Prostate gland (tissue), 2 donors: Measurements from ENCODE around the gene CNPY4. TPM values are rescaled to one million over a fixed set of nuclear protein-coding genes. Genes with fewer than 3 reads are reported as not detected.

Experiments used
- DNase-seq: peaks from one replicate; pipeline ENCODE4 v3.0.0-alpha.2; 2019; ENCODE audit warnings: low spot score
- H3K27ac ChIP-seq, 2 donors: fragments of 200-600 bp; sonication (generic); 2 replicates each; pipeline ENCODE4 v1.5.1; 2017 to 2019
- H3K27me3 ChIP-seq: fragments of 200-600 bp; sonication (generic); replicated peaks from 2 replicates; pipeline ENCODE4 v1.5.1; 2019; ENCODE audit not compliant: insufficient read depth
- H3K36me3 ChIP-seq, 2 donors: fragments of 200-600 bp; sonication (generic); 1 replicate in 1 of 2; 2 replicates in 1 of 2; pipeline versions ENCODE4 v1.5.1 to v1.8.1; 2017 to 2019
- H3K4me1 ChIP-seq: fragments of 200-600 bp; sonication (generic); replicated peaks from 2 replicates; pipeline ENCODE4 v1.5.1; 2019
- H3K4me3 ChIP-seq, 2 donors: fragments of 200-600 bp; sonication (generic); 2 replicates each; pipeline ENCODE4 v1.5.1; 2017 to 2019
- H3K9me3 ChIP-seq: fragments of 200-600 bp; sonication (generic); 2 replicates; pipeline ENCODE4 v1.5.1; 2017
- POLR2A ChIP-seq: fragments of 450-650 bp; IDR thresholded peaks from one replicate; pipeline ENCODE4 v1.6.1; 2016; ENCODE audit warnings: antibody characterized with exemption, mild to moderate bottlenecking
- POLR2AphosphoS5 ChIP-seq: sonication (generic); formaldehyde crosslinking; IDR thresholded peaks from one replicate; pipeline ENCODE4 v1.6.1; 2017; ENCODE audit warnings: antibody characterized with exemption
- WGBS: methylation state at CpG from one replicate; pipeline ENCODE4 v1.1.5; 2018; 5-methylcytosine and 5-hydroxymethylcytosine counted together
- intact Hi-C: fragments of 100-400 bp; cut with DNase I; formaldehyde crosslinking; loops from one replicate; pipeline ENCODE4 v1.14.2; 2022
- total RNA-seq, 2 donors: library from RNA; depleted of rRNA; stranded (reverse); fragments of >200 nt; gene quantifications; one replicate each; pipeline ENCODE4 v1.1.0, GENCODE V29; 2016
- TF ChIP-seq, protein P1 (sequence below), 4 experiments: fragments of 200-600 bp in 2 of 4; fragments of 450-650 bp in 2 of 4; sonication (generic) in 2 of 4; IDR thresholded peaks; 1 replicate in 3 of 4; 2 replicates in 1 of 4; pipeline ENCODE4 v1.5.1; 2016 to 2019; ENCODE audit warnings: antibody characterized with exemption in 4 of 4, mild to moderate bottlenecking in 2 of 4, moderate library complexity in 2 of 4

Gene CNPY4
- total RNA-seq, 2 donors from 2014 or later: 1.6 to 16.1 TPM

- 90% methylated on average over 11 of the region's 11 CpGs for WGBS
- no peak for DNase-seq
- Histone ChIP-seq H3K27ac (no peak overlapping the region), H3K4me1 (no peaks in the 10 kb centered on the region), H3K9me3 (no peaks in the 10 kb centered on the region), H3K27me3 (no peaks in the 10 kb centered on the region), H3K36me3 (no peaks in the 10 kb centered on the region), H3K4me3 (no peak overlapping the region)
- TF ChIP-seq POLR2AphosphoS5 (no peak), POLR2A (no peak)
- TF ChIP-seq, protein P1, sequence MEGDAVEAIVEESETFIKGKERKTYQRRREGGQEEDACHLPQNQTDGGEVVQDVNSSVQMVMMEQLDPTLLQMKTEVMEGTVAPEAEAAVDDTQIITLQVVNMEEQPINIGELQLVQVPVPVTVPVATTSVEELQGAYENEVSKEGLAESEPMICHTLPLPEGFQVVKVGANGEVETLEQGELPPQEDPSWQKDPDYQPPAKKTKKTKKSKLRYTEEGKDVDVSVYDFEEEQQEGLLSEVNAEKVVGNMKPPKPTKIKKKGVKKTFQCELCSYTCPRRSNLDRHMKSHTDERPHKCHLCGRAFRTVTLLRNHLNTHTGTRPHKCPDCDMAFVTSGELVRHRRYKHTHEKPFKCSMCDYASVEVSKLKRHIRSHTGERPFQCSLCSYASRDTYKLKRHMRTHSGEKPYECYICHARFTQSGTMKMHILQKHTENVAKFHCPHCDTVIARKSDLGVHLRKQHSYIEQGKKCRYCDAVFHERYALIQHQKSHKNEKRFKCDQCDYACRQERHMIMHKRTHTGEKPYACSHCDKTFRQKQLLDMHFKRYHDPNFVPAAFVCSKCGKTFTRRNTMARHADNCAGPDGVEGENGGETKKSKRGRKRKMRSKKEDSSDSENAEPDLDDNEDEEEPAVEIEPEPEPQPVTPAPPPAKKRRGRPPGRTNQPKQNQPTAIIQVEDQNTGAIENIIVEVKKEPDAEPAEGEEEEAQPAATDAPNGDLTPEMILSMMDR (IDR thresholded peaks at IDR 0.05): no peak
- intact Hi-C loops: no loop called here
Measured at GRCh38 chr7:100169147-100169850, 49.9 kb downstream of the CNPY4 start.

- Histone ChIP-seq H3K9me3 (no peaks in the 10 kb centered on the region), H3K27me3 (no peaks in the 10 kb centered on the region), H3K4me1 (no peaks in the 10 kb centered on the region), H3K36me3 (no peaks in the 10 kb centered on the region), H3K27ac (no peak overlapping the region), H3K4me3 (no peak overlapping the region)
- no peak for DNase-seq
- TF ChIP-seq POLR2AphosphoS5 (no peak), POLR2A (no peak)
- TF ChIP-seq, protein P1 (IDR thresholded peaks at IDR 0.05): no peak
- WGBS: 88% methylated on average over 11 of the region's 11 CpGs
- intact Hi-C loops: no loop called here
Measured at GRCh38 chr7:100170101-100170897, 50.9 kb downstream of the CNPY4 start.

DNA sequence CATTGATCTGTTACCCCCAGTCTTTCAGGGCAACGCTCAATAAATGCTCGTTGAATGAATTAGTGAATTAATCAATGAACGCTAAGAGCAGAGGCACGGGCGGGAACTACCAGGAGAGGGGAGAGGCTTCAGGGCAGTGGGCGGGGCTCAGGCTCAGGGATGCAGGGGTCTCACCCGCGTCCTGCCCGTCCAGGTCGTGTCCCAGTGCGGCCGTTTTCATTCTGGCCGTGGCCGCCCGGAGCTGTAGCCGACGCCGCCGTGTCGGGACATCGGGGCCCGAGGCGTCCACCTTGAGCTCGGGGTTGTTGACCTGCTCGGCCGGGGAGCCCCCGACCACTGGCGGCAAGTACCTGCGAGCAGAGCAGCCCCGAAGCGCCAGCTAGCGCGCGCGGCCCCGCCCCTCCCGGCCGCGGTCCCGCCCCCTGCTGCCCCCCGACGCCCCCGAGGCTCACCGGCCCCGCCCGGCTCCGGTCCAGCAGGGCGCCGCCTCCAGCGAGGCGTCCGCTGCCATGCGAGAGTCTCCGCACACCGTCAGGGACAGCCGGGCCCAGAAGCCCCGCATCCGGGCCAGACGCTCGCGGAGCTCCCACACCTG lies 51.8 kb downstream of the CNPY4 start:
- H3K4me1 ChIP-seq: no peaks in the 10 kb centered on the region
- WGBS: 9% methylated on average over 40 of the region's 61 CpGs

GRCh38 chr7:100171840-100172239 lies 52.4 kb downstream of the CNPY4 start:
- peak overlapping the region; percentile 15 to 42 for H3K4me3 ChIP-seq
- whole genome bisulfite sequencing: 43% methylated on average over 11 of the region's 22 CpGs
- DNase-seq: no peak
- H3K36me3 ChIP-seq: no peaks in the 10 kb centered on the region
- intact Hi-C loops: no loop called here
- H3K27ac ChIP-seq: no peak overlapping the region
- H3K27me3 ChIP-seq: no peaks in the 10 kb centered on the region
- no peak for TF ChIP-seq POLR2A
- TF ChIP-seq, protein P1 (IDR thresholded peaks at IDR 0.05): no peak
- no peak for TF ChIP-seq POLR2AphosphoS5
- no peaks in the 10 kb centered on the region for H3K9me3 ChIP-seq
- H3K4me1 ChIP-seq: no peaks in the 10 kb centered on the region

More for the DNA sequence above, 51.8 kb downstream of the CNPY4 start:
- no peaks in the 10 kb centered on the region for H3K36me3 ChIP-seq
- no peaks in the 10 kb centered on the region for H3K9me3 ChIP-seq
- no peak for DNase-seq
- intact Hi-C loops: no loop called here
- peak overlapping the region; percentile 15 to 42 for H3K4me3 ChIP-seq
- TF ChIP-seq, protein P1 (IDR thresholded peaks at IDR 0.05): no peak
- TF ChIP-seq POLR2A (no peak), POLR2AphosphoS5 (no peak)
- H3K27me3 ChIP-seq: no peaks in the 10 kb centered on the region
- no peak overlapping the region for H3K27ac ChIP-seq
